Measurements from ENCODE around the gene MAGEF1.

GRCh38 chr3:184742676-184743135 is 30.8 kb upstream of the MAGEF1 start:
- TF ChIP-seq TAF1 (IDR thresholded peaks at IDR 0.05; ENCODE audit: borderline replicate concordance, insufficient read depth, low read length) = no peak
- TF ChIP-seq POLR2AphosphoS5 (IDR thresholded peaks at IDR 0.05; ENCODE audit: low read depth, low read length) = no peak
- no peak for TF ChIP-seq SIN3A (IDR thresholded peaks at IDR 0.05; ENCODE audit: borderline replicate concordance, insufficient read depth, low read length)
- no peak for TF ChIP-seq REST (IDR thresholded peaks at IDR 0.05; ENCODE audit: insufficient read depth in 1 of 2, low read depth in 2 of 2, low read length in 2 of 2)
- TF ChIP-seq FOXP2 (optimal IDR thresholded peaks at IDR 0.05; ENCODE audit: borderline replicate concordance, extremely low read depth, extremely low read length, insufficient read depth) = no peak
